Calu3 (cell line): Measurements from ENCODE around the gene AMPH. TPM values are rescaled to one million over a fixed set of nuclear protein-coding genes. Genes with fewer than 3 reads are reported as not detected.

Source experiments
- BruUV-seq: library from RNA; stranded (reverse); fragments of 400-500 nt; replicated peaks from 2 replicates; lab custom pipeline; 2021; lab: Mats Ljungman, UMichigan
- CTCF ChIA-PET: fragments of 300-600 bp; sonication (Branson Sonifier 250); formaldehyde crosslinking; loops from one replicate; lab custom pipeline; 2022; ENCODE audit warnings: antibody characterized with exemption; lab: Charles Lee
- DNase-seq: peaks from one replicate; pipeline ENCODE4 v3.0.0; 2022
- H3K27ac Mint-ChIP-seq: one replicate; pipeline ENCODE4 v1.8.0; 2022; ENCODE audit warnings: mixed read lengths; ENCODE audit not compliant: unreplicated experiment
- H3K27me3 Mint-ChIP-seq: one replicate; pipeline ENCODE4 v1.8.0; 2022; ENCODE audit warnings: mixed read lengths; ENCODE audit not compliant: unreplicated experiment
- H3K36me3 Mint-ChIP-seq: one replicate; pipeline ENCODE4 v1.8.0; 2022; ENCODE audit warnings: mild to moderate bottlenecking, moderate library complexity, mixed read lengths; ENCODE audit not compliant: insufficient read depth, unreplicated experiment
- H3K4me1 Mint-ChIP-seq: one replicate; pipeline ENCODE4 v1.8.0; 2022; ENCODE audit warnings: mild to moderate bottlenecking, low read depth, mixed read lengths; ENCODE audit not compliant: unreplicated experiment
- H3K4me3 Mint-ChIP-seq: one replicate; pipeline ENCODE4 v1.8.0; 2022; ENCODE audit warnings: mild to moderate bottlenecking, low read depth, moderate library complexity, mixed read lengths; ENCODE audit not compliant: unreplicated experiment
- H3K9me3 Mint-ChIP-seq: one replicate; pipeline ENCODE4 v1.8.0; 2022; ENCODE audit warnings: low read depth, mixed read lengths; ENCODE audit not compliant: unreplicated experiment
- intact Hi-C: fragments of 100-400 bp; cut with micrococcal nuclease; formaldehyde crosslinking; loops from one replicate; pipeline ENCODE4 v1.10.0; 2022; ENCODE audit not compliant: unreplicated experiment
- total RNA-seq: library from RNA; stranded (reverse); gene quantifications from 2 replicates; pipeline ENCODE4 v1.2.3, GENCODE V29; 2022
- TF ChIP-seq, protein P1 (sequence below): fragments of 200-600 bp; IDR thresholded peaks from one replicate; pipeline ENCODE4 v1.8.0; 2022; ENCODE audit warnings: antibody characterized with exemption; ENCODE audit not compliant: unreplicated experiment

The AMPH gene
- total RNA-seq, 1 experiment from 2014 or later = not detected

DNA sequence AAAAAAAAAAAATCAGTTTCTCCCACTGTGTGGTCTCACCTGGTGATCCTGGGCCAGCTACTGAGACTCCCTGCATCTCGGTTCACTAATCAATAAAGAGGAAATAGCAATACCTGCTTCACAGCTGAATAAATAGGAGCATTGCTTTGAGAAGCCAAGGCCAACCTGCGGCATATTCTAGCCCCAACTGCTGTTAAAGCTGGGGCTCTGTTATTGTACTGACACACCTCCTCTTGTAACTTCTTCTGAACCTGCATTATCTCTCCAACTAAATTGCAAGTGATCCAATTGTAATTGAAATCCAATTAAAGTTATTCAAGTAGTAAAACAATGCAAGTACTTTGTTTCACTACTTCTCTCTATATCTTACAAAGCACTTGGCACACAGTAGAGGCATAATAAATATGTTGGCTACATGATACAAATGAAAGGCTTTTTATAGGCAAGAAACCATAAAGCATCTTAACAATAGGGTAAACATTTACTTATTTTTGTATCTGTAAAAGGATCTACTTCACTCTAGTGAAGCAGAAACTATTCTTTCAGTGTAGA, 38.4 kb downstream of the AMPH start:
- peaks cover 81% of the 10 kb centered on the region for H3K27me3 Mint-ChIP-seq
- no peaks in the 10 kb centered on the region for H3K4me1 Mint-ChIP-seq
- intact Hi-C loops = no loop called here
- H3K9me3 Mint-ChIP-seq = no peaks in the 10 kb centered on the region
- H3K27ac Mint-ChIP-seq = no peak overlapping the region
- CTCF ChIA-PET = no interaction called here
- TF ChIP-seq, protein P1, sequence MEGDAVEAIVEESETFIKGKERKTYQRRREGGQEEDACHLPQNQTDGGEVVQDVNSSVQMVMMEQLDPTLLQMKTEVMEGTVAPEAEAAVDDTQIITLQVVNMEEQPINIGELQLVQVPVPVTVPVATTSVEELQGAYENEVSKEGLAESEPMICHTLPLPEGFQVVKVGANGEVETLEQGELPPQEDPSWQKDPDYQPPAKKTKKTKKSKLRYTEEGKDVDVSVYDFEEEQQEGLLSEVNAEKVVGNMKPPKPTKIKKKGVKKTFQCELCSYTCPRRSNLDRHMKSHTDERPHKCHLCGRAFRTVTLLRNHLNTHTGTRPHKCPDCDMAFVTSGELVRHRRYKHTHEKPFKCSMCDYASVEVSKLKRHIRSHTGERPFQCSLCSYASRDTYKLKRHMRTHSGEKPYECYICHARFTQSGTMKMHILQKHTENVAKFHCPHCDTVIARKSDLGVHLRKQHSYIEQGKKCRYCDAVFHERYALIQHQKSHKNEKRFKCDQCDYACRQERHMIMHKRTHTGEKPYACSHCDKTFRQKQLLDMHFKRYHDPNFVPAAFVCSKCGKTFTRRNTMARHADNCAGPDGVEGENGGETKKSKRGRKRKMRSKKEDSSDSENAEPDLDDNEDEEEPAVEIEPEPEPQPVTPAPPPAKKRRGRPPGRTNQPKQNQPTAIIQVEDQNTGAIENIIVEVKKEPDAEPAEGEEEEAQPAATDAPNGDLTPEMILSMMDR = no peak
- no peak overlapping the region for H3K4me3 Mint-ChIP-seq
- BruUV-seq = no TSS peak
- no peak for DNase-seq
- no peaks in the 10 kb centered on the region for H3K36me3 Mint-ChIP-seq

DNA sequence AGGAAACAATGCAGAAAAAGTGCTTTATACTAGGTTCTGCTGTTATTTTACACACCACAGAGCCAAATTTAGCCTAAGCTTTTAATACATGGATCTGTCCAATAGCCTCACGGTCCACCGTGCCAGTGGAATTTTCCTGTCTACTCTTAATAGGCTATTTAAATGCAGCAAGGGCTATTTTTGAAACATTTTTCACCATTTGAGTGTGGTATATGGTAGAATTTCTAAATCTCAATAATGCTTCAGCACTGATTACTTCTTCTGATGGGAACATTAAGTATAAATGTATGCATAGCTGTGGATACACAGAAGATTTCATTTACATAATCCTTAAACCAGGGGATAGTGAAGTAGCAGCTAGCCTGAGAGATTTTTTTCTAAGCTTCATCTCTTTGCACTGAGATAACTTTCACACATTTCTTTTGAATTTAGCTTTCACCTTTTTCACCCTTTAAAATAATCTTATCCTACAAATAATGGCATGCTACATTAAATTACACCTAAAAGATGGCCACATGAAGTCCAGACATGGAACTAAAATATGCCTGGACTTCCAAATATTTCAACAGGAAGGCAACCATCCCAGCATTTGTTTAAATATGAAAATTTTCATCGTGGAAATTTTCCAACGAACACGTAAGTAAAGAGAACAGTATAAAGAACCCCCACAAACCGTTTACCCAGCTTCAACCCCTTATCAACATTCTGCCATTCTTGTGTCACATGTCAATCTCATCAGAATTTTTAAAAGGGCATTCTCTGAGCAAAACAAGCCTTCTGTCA, 45.4 kb downstream of the AMPH start:
- Mint-ChIP-seq H3K27ac (no peak overlapping the region), H3K4me1 (no peaks in the 10 kb centered on the region), H3K9me3 (no peaks in the 10 kb centered on the region), H3K36me3 (no peaks in the 10 kb centered on the region), H3K27me3 (peaks cover 85% of the 10 kb centered on the region), H3K4me3 (no peak overlapping the region)
- no peak for DNase-seq
- TF ChIP-seq, protein P1 = no peak
- intact Hi-C loops = no loop called here
- BruUV-seq = no TSS peak
- CTCF ChIA-PET = no interaction called here

DNA sequence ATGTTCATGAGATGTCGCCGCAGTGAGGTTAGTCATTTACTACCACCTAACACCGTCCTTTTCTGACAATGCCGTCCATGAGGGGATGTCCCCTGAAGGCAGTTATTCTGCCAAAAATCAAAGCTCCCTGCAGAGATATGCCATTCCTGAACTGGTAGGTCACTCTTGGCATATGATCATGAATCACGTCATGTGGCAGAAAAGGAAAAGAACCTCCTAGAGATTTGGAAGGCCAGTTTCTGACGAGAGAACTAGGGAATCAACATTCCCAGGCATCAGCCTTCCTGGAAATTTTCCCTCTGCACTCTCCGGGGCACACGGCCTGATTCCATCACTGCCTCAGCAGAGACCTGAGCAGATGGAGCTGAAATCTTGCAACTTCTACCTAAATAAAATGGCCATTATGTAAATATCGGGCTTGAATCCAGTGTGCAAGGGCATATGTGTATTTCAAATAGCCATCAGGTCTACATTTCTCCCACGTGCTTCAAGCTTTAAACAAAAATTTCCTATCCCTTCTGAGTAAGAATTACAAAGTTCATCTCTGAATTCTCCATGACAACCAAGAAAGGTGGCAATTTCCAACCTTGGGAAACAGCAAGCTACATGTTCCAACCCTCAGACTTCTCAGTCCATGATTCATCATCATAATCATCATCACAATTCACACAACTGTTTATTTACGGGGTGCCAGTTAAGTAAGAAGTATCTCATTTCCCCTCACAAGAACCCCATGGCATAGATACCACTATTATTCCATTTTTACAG, 46.5 kb downstream of the AMPH start:
- Mint-ChIP-seq H3K36me3 (no peaks in the 10 kb centered on the region), H3K9me3 (no peaks in the 10 kb centered on the region), H3K27me3 (peaks cover 76% of the 10 kb centered on the region), H3K4me3 (no peak overlapping the region), H3K27ac (no peak overlapping the region), H3K4me1 (no peaks in the 10 kb centered on the region)
- TF ChIP-seq, protein P1 = no peak
- CTCF ChIA-PET = no interaction called here
- intact Hi-C loops = no loop called here
- no TSS peak for BruUV-seq
- DNase-seq = no peak

DNA sequence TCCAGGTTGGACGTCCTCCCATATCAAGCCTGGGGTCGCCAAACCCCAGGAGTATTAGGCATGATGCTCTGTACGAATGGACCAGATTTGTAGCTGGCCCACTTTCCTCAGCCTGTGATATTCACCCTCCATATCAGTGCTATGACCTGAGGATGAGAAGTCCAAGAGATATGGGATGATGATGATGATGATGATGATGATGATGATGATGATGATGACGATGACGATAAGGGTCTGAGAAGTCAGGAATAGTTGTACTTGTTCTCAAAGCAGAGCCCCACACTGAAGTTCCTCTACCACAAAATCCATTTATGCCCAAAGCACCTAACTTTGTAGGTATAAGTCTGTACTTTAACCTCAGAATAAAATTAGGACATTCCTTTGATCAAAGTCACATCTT, 50.7 kb downstream of the AMPH start:
- intact Hi-C loops = no loop called here
- H3K27ac Mint-ChIP-seq = no peak overlapping the region
- BruUV-seq = no TSS peak
- CTCF ChIA-PET = no interaction called here
- peaks cover 50% of the 10 kb centered on the region for H3K27me3 Mint-ChIP-seq
- no peaks in the 10 kb centered on the region for H3K36me3 Mint-ChIP-seq
- no peak overlapping the region for H3K4me3 Mint-ChIP-seq
- TF ChIP-seq, protein P1 = no peak
- no peaks in the 10 kb centered on the region for H3K4me1 Mint-ChIP-seq
- DNase-seq = no peak
- H3K9me3 Mint-ChIP-seq = no peaks in the 10 kb centered on the region
